Thyroid gland (tissue), 4 donors: ENCODE results near the gene ATRX. TPM values are rescaled to one million over a fixed set of nuclear protein-coding genes. Genes with fewer than 3 reads are reported as not detected.
"Not testable (repeated sequence)": the region's sequence is repeated elsewhere in the genome, so short reads cannot be mapped to it uniquely, and the experiment has no call there.

Experiments
- DNase-seq, 2 donors: peaks; one replicate each; pipeline ENCODE4 v3.0.0-alpha.2; 2019
- H3K27ac ChIP-seq, 3 donors: fragments of 200-600 bp; sonication (generic); 1 replicate in 2 of 3; 2 replicates in 1 of 3; pipeline ENCODE4 v1.5.1; 2016 to 2019; ENCODE audit warnings: mild to moderate bottlenecking in 1 of 3, moderate library complexity in 1 of 3
- H3K27me3 ChIP-seq: fragments of 200-600 bp; sonication (generic); one replicate; pipeline ENCODE4 v1.5.1; 2019
- H3K36me3 ChIP-seq, 2 donors: fragments of 200-600 bp; sonication (generic); one replicate each; pipeline ENCODE4 v1.5.1; 2016 to 2019
- H3K4me1 ChIP-seq, 2 donors: fragments of 200-600 bp; sonication (generic); one replicate each; pipeline ENCODE4 v1.5.1; 2017 to 2019
- H3K4me3 ChIP-seq, 3 donors: fragments of 200-600 bp; sonication (generic); replicated peaks in 1 of 3; 1 replicate in 2 of 3; 2 replicates in 1 of 3; pipeline ENCODE4 v1.5.1; 2016; ENCODE audit warnings: mild to moderate bottlenecking in 1 of 3
- H3K9me3 ChIP-seq: fragments of 200-600 bp; sonication (generic); one replicate; pipeline ENCODE4 v1.5.1; 2017
- POLR2A ChIP-seq, 2 donors: fragments of 450-650 bp; IDR thresholded peaks; one replicate each; pipeline ENCODE4 v1.6.1; 2017; ENCODE audit warnings: antibody characterized with exemption in 2 of 2, mild to moderate bottlenecking in 2 of 2, moderate library complexity in 1 of 2
- WGBS, 2 donors: methylation state at CpG; one replicate each; pipeline ENCODE4 v1.1.5; 2017; 5-methylcytosine and 5-hydroxymethylcytosine counted together
- intact Hi-C: fragments of 100-400 bp; cut with DNase I; formaldehyde crosslinking; loops from one replicate; pipeline ENCODE4 v1.15.1; 2023
- total RNA-seq, 4 donors: library from RNA; depleted of rRNA; stranded (reverse); fragments of >200 nt; gene quantifications; one replicate each; pipeline ENCODE4 v1.2.3, GENCODE V29; 2016
- TF ChIP-seq, protein P1 (sequence below), 6 experiments: fragments of 200-600 bp in 3 of 6; fragments of 450-650 bp in 3 of 6; sonication (generic) in 3 of 6; IDR thresholded peaks; one replicate each; pipeline ENCODE4 v1.5.1; 2016 to 2019; ENCODE audit warnings: antibody characterized with exemption in 6 of 6, mild to moderate bottlenecking in 2 of 6, inconsistent platforms in 1 of 6, moderate library complexity in 1 of 6

The ATRX gene
- total RNA-seq, 4 donors from 2014 or later: 96.2 to 211 (median 131) TPM

DNA sequence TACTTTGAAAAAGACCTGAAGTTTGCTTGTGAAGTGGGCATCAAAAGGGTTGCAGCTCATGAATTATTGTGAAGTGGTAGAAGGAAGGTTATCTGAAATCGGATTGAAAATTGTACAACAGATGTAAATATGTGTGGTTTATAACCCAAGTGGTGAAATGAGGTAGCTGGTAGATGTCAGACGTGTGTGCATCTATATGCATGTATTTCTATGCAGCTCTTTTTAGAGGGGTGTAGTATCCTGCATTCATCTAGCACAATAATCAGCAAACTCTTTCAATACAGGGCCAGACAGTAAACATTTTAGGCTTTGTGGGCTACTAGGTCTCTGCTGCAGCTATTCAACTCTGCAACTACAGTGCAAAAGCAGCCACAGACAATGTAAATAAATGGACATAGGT lies 9.4 kb downstream of the ATRX start:
- intact Hi-C loops: no loop called here
- H3K27me3 ChIP-seq: no peaks in the 10 kb centered on the region
- TF ChIP-seq, protein P1, sequence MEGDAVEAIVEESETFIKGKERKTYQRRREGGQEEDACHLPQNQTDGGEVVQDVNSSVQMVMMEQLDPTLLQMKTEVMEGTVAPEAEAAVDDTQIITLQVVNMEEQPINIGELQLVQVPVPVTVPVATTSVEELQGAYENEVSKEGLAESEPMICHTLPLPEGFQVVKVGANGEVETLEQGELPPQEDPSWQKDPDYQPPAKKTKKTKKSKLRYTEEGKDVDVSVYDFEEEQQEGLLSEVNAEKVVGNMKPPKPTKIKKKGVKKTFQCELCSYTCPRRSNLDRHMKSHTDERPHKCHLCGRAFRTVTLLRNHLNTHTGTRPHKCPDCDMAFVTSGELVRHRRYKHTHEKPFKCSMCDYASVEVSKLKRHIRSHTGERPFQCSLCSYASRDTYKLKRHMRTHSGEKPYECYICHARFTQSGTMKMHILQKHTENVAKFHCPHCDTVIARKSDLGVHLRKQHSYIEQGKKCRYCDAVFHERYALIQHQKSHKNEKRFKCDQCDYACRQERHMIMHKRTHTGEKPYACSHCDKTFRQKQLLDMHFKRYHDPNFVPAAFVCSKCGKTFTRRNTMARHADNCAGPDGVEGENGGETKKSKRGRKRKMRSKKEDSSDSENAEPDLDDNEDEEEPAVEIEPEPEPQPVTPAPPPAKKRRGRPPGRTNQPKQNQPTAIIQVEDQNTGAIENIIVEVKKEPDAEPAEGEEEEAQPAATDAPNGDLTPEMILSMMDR (IDR thresholded peaks at IDR 0.05): no peak
- TF ChIP-seq POLR2A (IDR thresholded peaks at IDR 0.05): no peak
- WGBS, 2 donors: 62 to 70% methylated on average over 2 of the region's 2 CpGs
- H3K4me3 ChIP-seq: no peak overlapping the region
- H3K27ac ChIP-seq: no peak overlapping the region
- H3K9me3 ChIP-seq: no peaks in the 10 kb centered on the region
- no peaks in the 10 kb centered on the region for H3K4me1 ChIP-seq
- no peaks in the 10 kb centered on the region for H3K36me3 ChIP-seq
- DNase-seq: no peak

DNA sequence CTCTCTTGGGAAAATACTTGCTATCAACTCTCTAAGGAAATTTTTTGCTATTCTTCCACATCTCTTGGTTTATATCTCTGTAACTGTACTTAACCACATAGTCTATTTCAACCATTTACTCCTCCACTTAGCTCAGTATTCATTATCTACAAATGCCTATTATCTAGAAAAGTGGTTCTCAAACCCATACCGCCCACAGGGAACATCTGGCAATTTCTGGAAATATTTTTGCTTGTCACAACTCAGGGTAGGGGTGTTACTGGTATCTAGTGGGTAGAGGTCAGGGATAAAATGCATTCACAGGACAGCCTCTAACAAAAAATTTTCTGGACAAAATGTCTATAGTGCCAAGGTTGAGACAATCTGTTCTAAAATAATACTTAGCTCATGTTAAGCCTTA lies 14.4 kb downstream of the ATRX start:
- no peak for TF ChIP-seq POLR2A (IDR thresholded peaks at IDR 0.05)
- TF ChIP-seq, protein P1 (IDR thresholded peaks at IDR 0.05): no peak

DNA sequence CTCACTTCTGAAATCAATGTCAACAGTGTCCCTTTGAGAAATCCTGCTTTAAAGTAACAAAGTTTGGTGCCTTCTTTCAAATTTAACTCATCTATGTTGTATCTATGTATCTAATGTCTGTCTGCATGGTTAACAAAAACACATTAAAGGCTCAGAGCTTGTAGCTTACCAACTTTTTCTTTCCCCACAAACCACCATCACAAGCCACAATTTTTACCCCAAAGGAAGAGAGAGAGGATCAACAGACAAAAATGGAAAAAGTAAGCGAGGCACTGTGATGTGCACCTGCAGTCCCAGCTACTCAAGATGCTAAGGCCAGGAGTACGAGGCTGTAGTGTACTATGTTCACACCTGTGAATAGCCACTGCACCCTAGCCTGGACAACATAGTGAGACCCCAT lies 17.2 kb downstream of the ATRX start:
- no peak for DNase-seq
- Histone ChIP-seq H3K9me3 (no peaks in the 10 kb centered on the region), H3K4me1 (no peaks in the 10 kb centered on the region), H3K36me3 (no peaks in the 10 kb centered on the region), H3K4me3 (no peak overlapping the region), H3K27ac (no peak overlapping the region), H3K27me3 (no peaks in the 10 kb centered on the region)
- 84 to 89% methylated on average over 2 of the region's 2 CpGs for WGBS, 2 donors
- TF ChIP-seq, protein P1 (IDR thresholded peaks at IDR 0.05): no peak
- no peak for TF ChIP-seq POLR2A (IDR thresholded peaks at IDR 0.05)
- intact Hi-C loops: no loop called here

More for the DNA sequence above, 14.4 kb downstream of the ATRX start:
- H3K4me3 ChIP-seq: no peak overlapping the region
- H3K4me1 ChIP-seq: no peaks in the 10 kb centered on the region
- H3K9me3 ChIP-seq: no peaks in the 10 kb centered on the region
- WGBS, 2 donors: 93 to 100% methylated on average over 1 of the region's 1 CpG
- DNase-seq: no peak
- H3K36me3 ChIP-seq: no peaks in the 10 kb centered on the region
- H3K27ac ChIP-seq: no peak overlapping the region
- intact Hi-C loops: no loop called here
- no peaks in the 10 kb centered on the region for H3K27me3 ChIP-seq

DNA sequence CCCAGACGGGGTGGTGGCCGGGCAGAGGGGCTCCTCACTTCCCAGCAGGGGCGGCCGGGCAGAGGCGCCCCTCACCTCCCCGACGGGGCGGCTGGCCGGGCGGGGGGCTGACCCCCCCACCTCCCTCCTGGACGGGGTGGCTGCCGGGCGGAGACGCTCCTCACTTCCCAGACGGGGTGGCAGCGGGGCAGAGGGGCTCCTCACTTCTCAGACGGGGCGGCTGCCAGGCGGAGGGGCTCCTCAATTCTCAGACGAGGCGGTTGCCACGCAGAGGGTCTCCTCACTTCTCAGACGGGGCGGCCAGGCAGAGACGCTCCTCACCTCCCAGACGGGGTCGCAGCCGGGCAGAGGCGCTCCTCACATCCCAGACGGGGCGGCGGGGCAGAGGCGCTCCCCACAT lies 19.8 kb downstream of the ATRX start:
- intact Hi-C loops, DNase-seq, H3K4me3 ChIP-seq, H3K9me3 ChIP-seq, H3K4me1 ChIP-seq, H3K27ac ChIP-seq, H3K27me3 ChIP-seq, H3K36me3 ChIP-seq: not testable (repeated sequence)
- WGBS, 2 donors: 100% methylated on average over 11 of the region's 33 CpGs; no CpG with 5 or more reads in 1 of the 2 donors

DNA sequence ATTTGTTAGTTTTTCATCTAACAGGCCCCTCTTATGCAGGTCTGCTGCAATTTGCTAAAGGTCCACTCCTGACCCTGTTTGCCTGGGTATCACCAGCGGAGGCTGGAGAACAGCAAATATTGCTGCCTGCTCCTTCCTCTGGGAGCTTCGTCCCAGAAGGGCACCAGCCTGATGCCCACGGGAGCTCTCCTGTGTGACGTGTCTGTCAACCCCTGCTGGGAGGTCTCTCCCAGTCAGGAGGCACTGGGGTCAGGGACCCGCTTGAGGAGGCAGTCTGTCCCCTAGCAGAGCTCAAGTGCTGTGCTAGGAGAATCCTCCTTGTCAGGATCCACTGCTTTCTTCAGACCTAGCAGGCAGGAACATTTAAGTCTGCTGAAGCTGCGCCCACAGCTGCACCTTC lies 30.5 kb downstream of the ATRX start:
- intact Hi-C loops: no loop called here
- Histone ChIP-seq H3K27ac (no peak overlapping the region), H3K4me1 (peaks cover 0 to 8% of the 10 kb centered on the region in 2 donors), H3K27me3 (no peaks in the 10 kb centered on the region), H3K4me3 (no peak overlapping the region), H3K9me3 (no peaks in the 10 kb centered on the region), H3K36me3 (no peaks in the 10 kb centered on the region)
- no peak for DNase-seq
- TF ChIP-seq POLR2A (IDR thresholded peaks at IDR 0.05): no peak
- TF ChIP-seq, protein P1 (IDR thresholded peaks at IDR 0.05): no peak
- WGBS, 2 donors: 97 to 100% methylated on average over 1 to 3 of the region's 6 CpGs

DNA sequence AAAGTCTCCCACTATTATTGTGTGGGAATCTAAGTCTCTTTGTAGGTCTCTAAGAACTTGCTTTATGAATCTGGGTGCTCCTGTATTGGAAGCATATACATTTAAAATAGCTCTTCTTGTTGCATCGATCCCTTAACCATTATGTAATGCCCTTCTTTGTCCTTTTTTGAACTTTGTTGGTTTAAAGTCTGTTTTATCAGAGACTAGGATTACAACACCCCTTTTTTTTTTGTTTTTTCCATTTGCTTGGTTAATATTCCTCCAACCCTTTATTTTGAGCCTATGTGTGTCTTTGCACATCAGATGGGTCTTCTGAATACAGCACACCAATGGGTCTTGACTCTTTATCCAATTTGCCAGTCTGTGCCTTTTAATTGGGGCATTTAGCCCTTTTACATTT lies 32.1 kb downstream of the ATRX start:
- H3K4me3 ChIP-seq, H3K27ac ChIP-seq, DNase-seq, H3K4me1 ChIP-seq, H3K9me3 ChIP-seq, H3K36me3 ChIP-seq, intact Hi-C loops, H3K27me3 ChIP-seq: not testable (repeated sequence)
- WGBS, 2 donors: 100% methylated on average over 1 of the region's 1 CpG
